Keratinocyte (primary cell): ENCODE measurements around the gene CDA. TPM values are rescaled to one million over a fixed set of nuclear protein-coding genes. Genes with fewer than 3 reads are reported as not detected.

ENCODE experiments used
- DNase-seq: peaks from one replicate; pipeline ENCODE4 v3.0.0-alpha.2; 2011; ENCODE audit warnings: low read depth, missing footprints, low spot score
- FAIRE-seq: peaks from 2 replicates; lab custom pipeline; 2011; peaks lifted over from hg19 to GRCh38; lab: Jason Lieb, UNC
- H2AFZ ChIP-seq: 2 replicates; pipeline ENCODE4 v1.6.0; 2012; ENCODE audit warnings: low read length, control low read depth, inconsistent platforms; ENCODE audit not compliant: control insufficient read depth
- H3K27ac ChIP-seq: 2 replicates; pipeline ENCODE4 v1.5.1; 2011; ENCODE audit warnings: low read length; ENCODE audit not compliant: control insufficient read depth, insufficient read depth
- H3K27me3 ChIP-seq: 3 replicates; pipeline ENCODE4 v1.6.0; 2011; ENCODE audit warnings: low read length; ENCODE audit not compliant: control insufficient read depth, insufficient read depth; ENCODE audit errors: extremely low read depth
- H3K36me3 ChIP-seq, 2 experiments: 2 replicates in 1 of 2; 3 replicates in 1 of 2; pipeline ENCODE4 v1.5.1; 2011; ENCODE audit warnings: low read length in 2 of 2, mild to moderate bottlenecking in 1 of 2; ENCODE audit not compliant: control insufficient read depth in 2 of 2, insufficient read depth in 2 of 2; ENCODE audit errors: extremely low read depth in 1 of 2
- H3K4me1 ChIP-seq: 3 replicates; pipeline ENCODE4 v1.5.1; 2011; ENCODE audit warnings: low read length; ENCODE audit not compliant: control insufficient read depth, insufficient read depth; ENCODE audit errors: extremely low read depth
- H3K4me2 ChIP-seq: 3 replicates; pipeline ENCODE4 v1.6.0; 2011; ENCODE audit warnings: low read depth, low read length; ENCODE audit not compliant: control insufficient read depth, insufficient read depth; ENCODE audit errors: extremely low read depth
- H3K4me3 ChIP-seq, 3 experiments: fragments of 200-600 bp in 1 of 3; sonication (generic) in 1 of 3; 2 replicates in 2 of 3; 3 replicates in 1 of 3; pipeline ENCODE4 v1.5.1; 2011 to 2016; ENCODE audit warnings: low read length in 3 of 3, mild to moderate bottlenecking in 3 of 3, control low read depth in 2 of 3, inconsistent platforms in 1 of 3, low read depth in 1 of 3, mixed read lengths in 1 of 3, mixed run types in 1 of 3, moderate library complexity in 1 of 3; ENCODE audit not compliant: control insufficient read depth in 2 of 3, insufficient read depth in 2 of 3; ENCODE audit errors: extremely low read depth in 1 of 3
- H3K79me2 ChIP-seq: 2 replicates; pipeline ENCODE4 v1.6.0; 2012; ENCODE audit warnings: low read length; ENCODE audit not compliant: control insufficient read depth, insufficient read depth
- H3K9ac ChIP-seq: 3 replicates; pipeline ENCODE4 v1.6.0; 2011; ENCODE audit warnings: low read length; ENCODE audit not compliant: control insufficient read depth, insufficient read depth; ENCODE audit errors: extremely low read depth
- H3K9me1 ChIP-seq: 3 replicates; pipeline ENCODE4 v1.6.0; 2011; ENCODE audit warnings: low read length; ENCODE audit not compliant: control insufficient read depth, insufficient read depth; ENCODE audit errors: extremely low read depth
- H3K9me3 ChIP-seq: 2 replicates; pipeline ENCODE4 v1.5.1; 2012; ENCODE audit warnings: low read depth, low read length; ENCODE audit not compliant: control insufficient read depth
- H4K20me1 ChIP-seq: 3 replicates; pipeline ENCODE4 v1.6.0; 2011; ENCODE audit warnings: low read length; ENCODE audit not compliant: control insufficient read depth, insufficient read depth; ENCODE audit errors: extremely low read depth
- EZH2 ChIP-seq: IDR thresholded peaks from one replicate; pipeline ENCODE4 v1.6.1; 2012; ENCODE audit warnings: inconsistent platforms, mild to moderate bottlenecking, low read length, moderate library complexity
- dilution Hi-C: fragments of 300-500 bp; cut with MboI; formaldehyde crosslinking; loops from one replicate; pipeline ENCODE4 v1.7.0; 2020; ENCODE audit warnings: low sequenced_read_pairs; ENCODE audit not compliant: extremely low pct_ligation_motif_present
- polyA plus RNA-seq, 5 experiments: library from polyadenylated mRNA; depleted of rRNA in 3 of 5; stranded (reverse) in 3 of 5; stranded (forward) in 1 of 5; unstranded in 1 of 5; fragments of >200 nt; gene quantifications; 1 replicate in 1 of 5; 2 replicates in 3 of 5; 3 replicates in 1 of 5; pipeline versions ENCODE4 v1.2.1 to v1.2.3, GENCODE V29; 2011 to 2012; ENCODE audit warnings: missing spikeins in 2 of 5, low read depth in 1 of 5, low replicate concordance in 1 of 5
- TF ChIP-seq, protein P1 (sequence below), 3 experiments: IDR thresholded peaks in 1 of 3; conservative IDR thresholded peaks in 1 of 3; optimal IDR thresholded peaks in 1 of 3; 2 replicates in 2 of 3; 3 replicates in 1 of 3; pipeline versions ENCODE3 to v1.5.1; 2011; ENCODE audit warnings: low read length in 3 of 3, mild to moderate bottlenecking in 3 of 3, moderate library complexity in 2 of 3, control low read depth in 1 of 3, inconsistent platforms in 1 of 3; ENCODE audit not compliant: insufficient read depth in 2 of 3; ENCODE audit errors: extremely low read depth in 1 of 3

The CDA gene
- polyA plus RNA-seq, 1 donor (not counting 4 experiments of a cell fraction or from before 2014, with no cell fraction given), result 44.9 TPM

DNA sequence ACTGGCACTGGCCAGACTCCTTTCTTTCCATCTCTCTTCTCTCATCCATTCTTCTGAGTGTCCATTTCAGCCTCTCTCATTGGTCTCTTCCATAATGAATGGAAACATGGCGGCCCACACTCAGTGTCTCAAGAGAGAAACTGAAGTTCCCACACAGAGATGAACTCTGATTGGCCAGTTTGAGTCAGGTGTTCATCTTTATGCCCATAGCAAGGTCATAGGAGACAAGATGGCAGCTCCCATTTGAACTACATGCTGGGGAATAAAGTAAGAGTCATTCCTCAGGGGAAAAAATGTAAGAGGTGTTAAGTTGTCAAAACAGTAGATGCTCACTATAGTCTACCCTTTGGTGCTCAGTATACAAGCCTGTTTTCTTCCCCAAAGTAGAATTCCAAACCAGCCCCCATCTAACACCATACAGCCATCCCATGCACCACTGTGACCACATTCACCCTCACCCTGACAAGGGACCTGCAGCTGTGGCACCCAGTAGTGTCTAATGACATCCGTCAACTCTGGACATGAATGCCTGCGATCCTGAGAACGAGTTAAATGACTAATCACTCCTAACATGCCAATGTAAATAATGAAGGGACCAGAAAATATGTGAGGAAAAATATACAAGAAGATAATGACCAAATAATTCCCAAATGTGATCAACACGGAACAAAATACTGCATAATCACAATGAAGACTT lies 12.4 kb downstream of the CDA start:
- Histone ChIP-seq H3K4me3 (no peak overlapping the region), H3K9ac (no peak overlapping the region), H3K9me1 (peaks cover 4% of the 10 kb centered on the region), H3K27ac (no peak overlapping the region), H3K4me2 (no peak overlapping the region), H3K79me2 (no peaks in the 10 kb centered on the region), H3K36me3 (peaks cover 0 to 1% of the 10 kb centered on the region in 2 experiments), H3K9me3 (no peaks in the 10 kb centered on the region), H4K20me1 (no peaks in the 10 kb centered on the region), H3K27me3 (no peaks in the 10 kb centered on the region), H2AFZ (no peak overlapping the region), H3K4me1 (peaks cover 36% of the 10 kb centered on the region)
- TF ChIP-seq EZH2, result no peak
- TF ChIP-seq, protein P1, sequence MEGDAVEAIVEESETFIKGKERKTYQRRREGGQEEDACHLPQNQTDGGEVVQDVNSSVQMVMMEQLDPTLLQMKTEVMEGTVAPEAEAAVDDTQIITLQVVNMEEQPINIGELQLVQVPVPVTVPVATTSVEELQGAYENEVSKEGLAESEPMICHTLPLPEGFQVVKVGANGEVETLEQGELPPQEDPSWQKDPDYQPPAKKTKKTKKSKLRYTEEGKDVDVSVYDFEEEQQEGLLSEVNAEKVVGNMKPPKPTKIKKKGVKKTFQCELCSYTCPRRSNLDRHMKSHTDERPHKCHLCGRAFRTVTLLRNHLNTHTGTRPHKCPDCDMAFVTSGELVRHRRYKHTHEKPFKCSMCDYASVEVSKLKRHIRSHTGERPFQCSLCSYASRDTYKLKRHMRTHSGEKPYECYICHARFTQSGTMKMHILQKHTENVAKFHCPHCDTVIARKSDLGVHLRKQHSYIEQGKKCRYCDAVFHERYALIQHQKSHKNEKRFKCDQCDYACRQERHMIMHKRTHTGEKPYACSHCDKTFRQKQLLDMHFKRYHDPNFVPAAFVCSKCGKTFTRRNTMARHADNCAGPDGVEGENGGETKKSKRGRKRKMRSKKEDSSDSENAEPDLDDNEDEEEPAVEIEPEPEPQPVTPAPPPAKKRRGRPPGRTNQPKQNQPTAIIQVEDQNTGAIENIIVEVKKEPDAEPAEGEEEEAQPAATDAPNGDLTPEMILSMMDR (optimal IDR thresholded peaks at IDR 0.05 in 1 of 3, IDR thresholded peaks at IDR 0.05 in 1 of 3, conservative IDR thresholded peaks at IDR 0.05 in 1 of 3; ENCODE audit: extremely low read depth in 1 of 3, insufficient read depth in 2 of 3, low read length in 3 of 3), result no peak
- dilution Hi-C loops, result no loop called here
- DNase-seq (no peak), FAIRE-seq (no peak)

DNA sequence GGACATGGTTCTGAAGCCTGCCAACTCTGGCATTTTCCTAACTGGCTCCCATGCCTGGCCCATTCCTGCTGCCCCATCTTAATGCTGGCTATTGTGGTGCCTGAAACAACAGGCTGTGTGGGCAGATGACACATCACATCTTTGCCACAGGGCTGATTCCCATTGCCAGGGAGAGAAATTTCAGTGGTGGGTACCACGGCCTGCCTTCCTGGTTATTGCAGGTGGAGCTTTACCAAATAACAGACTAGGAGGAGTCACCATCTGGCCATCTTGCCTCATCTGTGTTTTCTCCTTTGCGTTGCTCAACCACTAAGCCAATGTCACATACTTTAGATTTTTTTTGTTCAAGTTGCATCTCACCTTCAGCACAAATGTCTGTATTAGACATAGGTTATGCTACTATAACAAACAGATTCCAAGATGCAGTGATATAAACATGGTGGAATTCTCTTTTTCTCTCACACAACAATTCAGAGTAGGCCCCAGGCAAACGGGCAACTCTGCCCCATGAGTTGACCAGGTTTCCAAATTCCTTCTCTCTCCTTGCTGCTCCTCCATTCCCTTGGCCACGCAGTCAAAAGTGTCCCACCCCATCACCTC lies 14.1 kb downstream of the CDA start:
- Histone ChIP-seq H3K9ac (no peak overlapping the region), H3K9me1 (peaks cover 4% of the 10 kb centered on the region), H3K4me1 (peaks cover 36% of the 10 kb centered on the region), H3K4me3 (no peak overlapping the region), H4K20me1 (no peaks in the 10 kb centered on the region), H3K4me2 (no peak overlapping the region), H3K36me3 (peaks cover 0 to 4% of the 10 kb centered on the region in 2 experiments), H3K27me3 (no peaks in the 10 kb centered on the region), H2AFZ (no peak overlapping the region), H3K9me3 (no peaks in the 10 kb centered on the region), H3K79me2 (no peaks in the 10 kb centered on the region), H3K27ac (peak overlapping the region; percentile 78)
- no peak for DNase-seq
- dilution Hi-C loops, result no loop called here
- no peak for TF ChIP-seq EZH2
- TF ChIP-seq, protein P1 (optimal IDR thresholded peaks at IDR 0.05 in 1 of 3, IDR thresholded peaks at IDR 0.05 in 1 of 3, conservative IDR thresholded peaks at IDR 0.05 in 1 of 3; ENCODE audit: extremely low read depth in 1 of 3, insufficient read depth in 2 of 3, low read length in 3 of 3), result no peak
- peak; percentile 87 for FAIRE-seq
